Measurements from ENCODE around the gene ZNF132.
"Not testable (repeated sequence)": the region's sequence is repeated elsewhere in the genome, so short reads cannot be mapped to it uniquely, and the experiment has no call there.

The ZNF132 gene

GRCh38 chr19:58406818-58407657, 32.9 kb downstream of the ZNF132 start:
- DNase-seq, result no peak

- DNase-seq, result not testable (repeated sequence)
Measured at GRCh38 chr19:58403920-58404478, 36.0 kb downstream of the ZNF132 start.

- DNase-seq, result no peak
Measured at GRCh38 chr19:58401840-58402421, 38.0 kb downstream of the ZNF132 start.

GRCh38 chr19:58400916-58401839, 38.8 kb downstream of the ZNF132 start:
- peak; percentile 99 for DNase-seq

- DNase-seq, result no peak
Measured at GRCh38 chr19:58400316-58400915, 39.5 kb downstream of the ZNF132 start.

- DNase-seq, result no peak
Measured at GRCh38 chr19:58399903-58400302, 40.0 kb downstream of the ZNF132 start.

- DNase-seq, result no peak
Measured at GRCh38 chr19:58398545-58398944, 41.4 kb downstream of the ZNF132 start.

GRCh38 chr19:58398087-58398486, 41.9 kb downstream of the ZNF132 start:
- no peak for DNase-seq

GRCh38 chr19:58397533-58398037, 42.4 kb downstream of the ZNF132 start:
- no peak for DNase-seq

GRCh38 chr19:58396691-58397532, 43.0 kb downstream of the ZNF132 start:
- no peak for DNase-seq

GRCh38 chr19:58395979-58396627, 43.9 kb downstream of the ZNF132 start:
- DNase-seq, result no peak

GRCh38 chr19:58395220-58395978, 44.6 kb downstream of the ZNF132 start, which contains the start of gene RNF225:
TSS of gene RNF225 (plus strand) at chr19:58395656. CDS start at chr19:58396090, 434 bp downstream.
- no peak for DNase-seq

GRCh38 chr19:58394821-58395219, 45.1 kb downstream of the ZNF132 start:
- no peak for DNase-seq

GRCh38 chr19:58393725-58394033, 46.3 kb downstream of the ZNF132 start:
- DNase-seq, result no peak

- no peak for DNase-seq
Measured at GRCh38 chr19:58392945-58393724, 46.8 kb downstream of the ZNF132 start.

- no peak for DNase-seq
Measured at GRCh38 chr19:58388175-58388526, 51.8 kb downstream of the ZNF132 start.

- no peak for DNase-seq
Measured at GRCh38 chr19:58387338-58388174, 52.4 kb downstream of the ZNF132 start.

- DNase-seq, result peak; percentile 95
Measured at GRCh38 chr19:58386576-58387337, 53.2 kb downstream of the ZNF132 start, which contains the start of gene RPS5. TSS of gene RPS5 (plus strand) at chr19:58387269. CDS start at chr19:58388138, 869 bp downstream.
